ENCODE data around the gene NFKBIE.

The NFKBIE gene

GRCh38 chr6:44214307-44214706 lies 51.0 kb downstream of the NFKBIE start:
- Histone ChIP-seq H3K9ac (ENCODE audit: low read length) (no peak overlapping the region), H3K4me3 (ENCODE audit: low read length) (no peak overlapping the region), H3K4me2 (ENCODE audit: low read length) (no peak overlapping the region), H3K9me3 (ENCODE audit: insufficient read depth, low read length) (no peaks in the 10 kb centered on the region), H3K27me3 (ENCODE audit: low read depth, low read length) (no peaks in the 10 kb centered on the region), H2AFZ (ENCODE audit: low read depth, low read length) (no peak overlapping the region), H3K4me1 (ENCODE audit: low read length) (peaks cover 24% of the 10 kb centered on the region), H3K79me2 (ENCODE audit: low read length) (no peaks in the 10 kb centered on the region), H4K20me1 (ENCODE audit: insufficient read depth, low read length) (no peaks in the 10 kb centered on the region), H3K27ac (ENCODE audit: low read length) (no peak overlapping the region), H3K36me3 (replicated peaks; ENCODE audit: low read depth, low read length) (no peaks in the 10 kb centered on the region)
- TF ChIP-seq CTCF (IDR thresholded peaks at IDR 0.05; ENCODE audit: low read depth, low read length) = no peak
- TF ChIP-seq EZH2phosphoT487 (IDR thresholded peaks at IDR 0.05; ENCODE audit: low read depth) = no peak

GRCh38 chr6:44211284-44211683 lies 54.1 kb downstream of the NFKBIE start:
- no peak overlapping the region for H3K4me3 ChIP-seq (ENCODE audit: low read length)
- no peaks in the 10 kb centered on the region for H4K20me1 ChIP-seq (ENCODE audit: insufficient read depth, low read length)
- H3K36me3 ChIP-seq (replicated peaks; ENCODE audit: low read depth, low read length) = no peaks in the 10 kb centered on the region
- H2AFZ ChIP-seq (ENCODE audit: low read depth, low read length) = no peak overlapping the region
- peaks cover 16% of the 10 kb centered on the region for H3K4me1 ChIP-seq (ENCODE audit: low read length)
- no peak overlapping the region for H3K9ac ChIP-seq (ENCODE audit: low read length)
- no peaks in the 10 kb centered on the region for H3K79me2 ChIP-seq (ENCODE audit: low read length)
- no peaks in the 10 kb centered on the region for H3K9me3 ChIP-seq (ENCODE audit: insufficient read depth, low read length)
- no peaks in the 10 kb centered on the region for H3K27me3 ChIP-seq (ENCODE audit: low read depth, low read length)
- no peak overlapping the region for H3K27ac ChIP-seq (ENCODE audit: low read length)
- TF ChIP-seq EZH2phosphoT487 (IDR thresholded peaks at IDR 0.05; ENCODE audit: low read depth) (no peak), CTCF (IDR thresholded peaks at IDR 0.05; ENCODE audit: low read depth, low read length) (no peak)
- no peak overlapping the region for H3K4me2 ChIP-seq (ENCODE audit: low read length)
